Measurements from ENCODE around the gene SYT17.

DNA sequence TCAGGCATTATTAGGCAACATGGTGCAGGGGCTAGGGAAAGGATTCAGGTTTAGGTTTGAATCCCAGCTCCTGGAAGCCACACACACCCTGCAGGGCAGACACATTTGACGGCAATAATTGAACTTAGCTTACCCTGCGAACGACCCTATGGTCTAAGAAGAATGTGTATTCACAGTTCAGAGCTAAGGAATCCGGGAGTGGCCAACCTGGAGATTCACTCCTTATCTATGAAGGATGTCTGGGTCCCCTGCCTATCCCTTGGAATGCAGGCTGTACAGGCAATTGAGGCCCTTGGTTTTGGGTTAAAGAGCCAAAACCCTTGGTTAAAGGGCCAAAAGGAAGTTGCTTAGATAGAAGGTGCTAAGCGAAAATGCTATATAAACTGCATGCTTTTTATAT, 2.9 kb upstream of the SYT17 start:
- TF ChIP-seq TRIM28 (IDR thresholded peaks at IDR 0.05; ENCODE audit: borderline replicate concordance, low read length): no peak
- no peak for TF ChIP-seq ZNF37A (tag by site-specific recombination; IDR thresholded peaks at IDR 0.05)
- TF ChIP-seq ZNF223 (tag by site-specific recombination; IDR thresholded peaks at IDR 0.05): no peak
- TF ChIP-seq ZNF473 (tag by site-specific recombination; IDR thresholded peaks at IDR 0.05): no peak
- TF ChIP-seq, protein P1, sequence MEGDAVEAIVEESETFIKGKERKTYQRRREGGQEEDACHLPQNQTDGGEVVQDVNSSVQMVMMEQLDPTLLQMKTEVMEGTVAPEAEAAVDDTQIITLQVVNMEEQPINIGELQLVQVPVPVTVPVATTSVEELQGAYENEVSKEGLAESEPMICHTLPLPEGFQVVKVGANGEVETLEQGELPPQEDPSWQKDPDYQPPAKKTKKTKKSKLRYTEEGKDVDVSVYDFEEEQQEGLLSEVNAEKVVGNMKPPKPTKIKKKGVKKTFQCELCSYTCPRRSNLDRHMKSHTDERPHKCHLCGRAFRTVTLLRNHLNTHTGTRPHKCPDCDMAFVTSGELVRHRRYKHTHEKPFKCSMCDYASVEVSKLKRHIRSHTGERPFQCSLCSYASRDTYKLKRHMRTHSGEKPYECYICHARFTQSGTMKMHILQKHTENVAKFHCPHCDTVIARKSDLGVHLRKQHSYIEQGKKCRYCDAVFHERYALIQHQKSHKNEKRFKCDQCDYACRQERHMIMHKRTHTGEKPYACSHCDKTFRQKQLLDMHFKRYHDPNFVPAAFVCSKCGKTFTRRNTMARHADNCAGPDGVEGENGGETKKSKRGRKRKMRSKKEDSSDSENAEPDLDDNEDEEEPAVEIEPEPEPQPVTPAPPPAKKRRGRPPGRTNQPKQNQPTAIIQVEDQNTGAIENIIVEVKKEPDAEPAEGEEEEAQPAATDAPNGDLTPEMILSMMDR (tag by site-specific recombination; IDR thresholded peaks at IDR 0.05): no peak
- no peak for TF ChIP-seq ZNF549 (tag by site-specific recombination; IDR thresholded peaks at IDR 0.05)
- no peak for TF ChIP-seq ZNF558 (tag by site-specific recombination; IDR thresholded peaks at IDR 0.05)
- no peak for TF ChIP-seq GLIS1 (tag by site-specific recombination; IDR thresholded peaks at IDR 0.05)
